ACHN (cell line): Measurements from ENCODE around the gene MALL.
A peak's percentile ranks its signal among the peaks of the same experiment; 100 is the strongest.
"Not testable (repeated sequence)": the region's sequence is repeated elsewhere in the genome, so short reads cannot be mapped to it uniquely, and the experiment has no call there.

Experiments used
- DNase-seq: peaks from one replicate; pipeline ENCODE4 v3.0.0-alpha.2; 2015
- in situ Hi-C: cut with HindIII; loops from 2 replicates; pipeline ENCODE4 v1.10.0; 2017; ENCODE audit warnings: low sequenced_read_pairs, low pct_ligation_motif_present, low pct_unique_long_range_greater_than_20kb

MALL gene

GRCh38 chr2:110101901-110102803 is 13.5 kb downstream of the MALL start:
- in situ Hi-C loops = no loop called here
- peak; percentile 79 for DNase-seq

DNA sequence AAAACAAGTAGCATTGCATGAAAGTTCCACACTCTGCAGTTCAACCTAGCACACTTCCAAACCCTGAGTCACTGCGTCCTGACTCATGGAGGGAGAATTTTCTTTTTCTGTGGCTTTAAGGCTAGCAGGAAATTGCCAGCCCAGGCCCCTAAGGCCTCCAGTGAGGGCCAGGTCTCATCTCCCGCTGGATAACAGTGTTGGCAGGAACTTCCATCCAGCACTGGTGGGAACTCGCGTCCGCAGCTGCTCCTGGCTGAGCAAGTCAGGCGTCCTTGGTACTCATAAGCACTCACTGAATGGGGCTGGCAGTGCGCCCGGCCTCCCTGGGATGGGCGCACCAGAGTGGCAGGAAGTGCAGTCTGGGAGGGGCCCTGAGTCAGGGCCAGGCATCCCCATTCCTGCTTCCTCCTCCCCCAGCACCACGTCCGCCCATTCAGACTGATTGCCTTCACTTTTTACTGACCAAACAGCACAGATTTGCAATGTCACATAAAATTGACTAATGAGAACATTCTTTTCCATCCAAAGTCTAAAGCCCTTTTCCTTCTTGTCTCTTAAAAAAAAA is 14.3 kb downstream of the MALL start:
- peak; percentile 99 for DNase-seq
- in situ Hi-C loops = no loop called here

DNA sequence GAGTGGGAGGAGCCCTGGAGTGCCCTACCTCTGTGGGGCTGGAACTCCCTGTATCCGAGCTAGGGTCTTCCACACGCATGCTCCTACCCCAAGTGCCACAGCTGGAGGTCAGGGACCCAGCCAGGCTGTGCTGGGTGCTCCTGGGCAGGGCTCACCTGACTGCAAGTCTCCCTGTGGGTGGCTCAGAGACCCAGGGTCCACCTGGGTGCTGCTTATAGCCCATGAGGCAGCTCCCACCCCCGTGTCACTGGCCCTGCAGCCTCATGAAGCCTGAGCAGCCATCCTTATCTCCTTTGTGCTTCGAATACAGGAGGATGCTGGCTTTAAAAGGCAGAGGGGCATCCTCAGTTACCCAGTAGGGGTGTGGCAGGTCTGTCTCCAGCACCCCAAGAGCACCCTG is 14.7 kb downstream of the MALL start:
- in situ Hi-C loops, DNase-seq: not testable (repeated sequence)

DNA sequence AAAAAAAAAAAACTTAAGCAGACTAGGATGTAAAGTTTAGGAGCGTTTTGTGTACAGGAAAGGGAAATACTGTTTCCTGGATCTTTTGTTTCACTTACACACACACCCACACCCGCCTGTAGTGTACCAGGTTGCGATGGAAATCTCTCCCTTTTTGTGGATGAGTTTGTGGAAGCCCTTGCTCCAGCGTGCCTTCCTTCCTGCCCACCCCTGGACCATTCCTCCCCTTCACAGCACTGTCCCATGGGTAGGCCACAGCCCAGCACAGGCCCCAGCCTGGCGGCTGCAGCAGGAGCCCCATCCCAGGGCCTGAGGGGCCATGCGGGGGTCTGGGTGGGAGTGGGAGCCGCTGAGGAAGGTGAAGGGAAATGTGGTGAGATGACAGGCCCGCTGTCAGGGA is 15.1 kb downstream of the MALL start:
- DNase-seq = no peak
- in situ Hi-C loops = no loop called here

DNA sequence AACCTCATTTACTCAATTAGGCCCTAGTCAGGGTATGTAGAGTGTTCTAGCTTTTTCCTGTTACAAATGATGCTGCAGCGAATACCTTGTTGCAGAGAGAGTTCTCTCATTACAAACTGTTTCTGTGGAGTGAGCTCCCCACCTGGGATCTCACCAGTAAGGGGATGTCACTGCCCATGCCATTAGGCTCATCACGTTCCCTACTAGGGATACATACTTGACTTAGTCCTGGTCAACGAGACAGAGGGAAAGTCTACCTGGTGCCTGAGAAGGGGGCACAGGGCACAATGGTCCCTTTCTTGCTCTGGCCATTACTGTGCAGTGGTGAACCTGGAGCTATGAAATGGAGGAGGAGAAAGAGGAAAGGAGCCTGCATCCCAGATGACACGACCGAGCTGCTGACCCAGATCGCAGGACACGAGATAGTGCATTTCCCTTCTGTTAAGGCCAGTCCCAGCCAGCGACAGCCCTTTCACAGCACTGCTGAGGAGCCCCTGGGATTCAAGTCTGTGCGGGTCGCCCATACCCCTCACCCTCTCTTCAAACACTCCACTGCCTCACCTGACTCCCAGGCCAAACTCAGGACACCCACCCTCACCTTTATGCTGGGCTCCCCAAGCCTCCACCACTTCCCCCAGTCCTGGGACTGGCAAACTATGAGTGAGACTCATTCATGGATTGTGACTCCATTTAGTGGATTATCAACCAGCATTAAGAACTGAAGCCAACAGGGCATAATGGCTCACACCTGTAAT is 16.0 kb downstream of the MALL start:
- no peak for DNase-seq
- in situ Hi-C loops = no loop called here

DNA sequence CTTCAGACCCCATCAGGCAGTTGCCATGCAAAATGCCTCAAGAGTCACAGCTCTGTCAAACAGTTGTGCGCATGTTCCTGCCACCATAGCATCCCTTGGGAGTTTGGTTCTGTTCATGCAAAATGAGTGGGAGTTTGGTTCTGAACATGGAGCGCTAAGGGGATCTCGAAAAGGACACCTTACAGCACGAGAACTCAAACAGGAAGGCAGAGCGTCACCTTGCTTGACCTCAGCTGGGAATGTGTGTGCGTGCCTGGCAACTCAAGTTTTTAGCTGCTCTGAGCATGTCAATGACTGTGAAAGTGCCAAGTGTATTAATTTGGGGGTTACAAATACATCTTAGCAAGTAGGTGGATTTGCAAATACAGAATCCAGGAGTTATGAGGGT is 16.6 kb downstream of the MALL start:
- DNase-seq = no peak
- in situ Hi-C loops = no loop called here

GRCh38 chr2:110097506-110098220 is 18.0 kb downstream of the MALL start:
- DNase-seq = no peak
- in situ Hi-C loops = no loop called here

GRCh38 chr2:110095994-110096633 is 19.5 kb downstream of the MALL start:
- in situ Hi-C loops = no loop called here
- no peak for DNase-seq

GRCh38 chr2:110094884-110095534 is 20.6 kb downstream of the MALL start:
- DNase-seq, in situ Hi-C loops: not testable (repeated sequence)

DNA sequence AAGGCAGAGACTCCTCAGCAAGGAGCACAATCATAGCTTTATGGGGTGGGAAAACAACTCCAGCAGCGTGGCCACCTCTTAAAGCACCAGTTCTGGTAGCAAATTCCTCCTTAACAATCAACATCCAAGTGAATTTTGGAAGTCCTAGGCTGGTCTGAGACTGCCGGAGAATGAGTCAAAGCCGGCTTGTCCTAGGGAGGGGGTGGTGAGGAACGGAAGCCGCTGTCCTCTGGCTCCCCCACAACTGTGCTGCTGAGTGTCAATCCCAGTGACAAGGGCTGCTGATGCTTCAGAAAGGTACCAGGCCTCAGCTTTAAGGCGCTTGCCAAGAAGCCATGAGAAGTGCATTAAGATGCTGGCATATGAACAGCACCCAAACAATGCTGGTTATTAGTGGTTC is 21.7 kb downstream of the MALL start:
- DNase-seq, in situ Hi-C loops: not testable (repeated sequence)

GRCh38 chr2:110090164-110090563 is 25.5 kb downstream of the MALL start:
- DNase-seq, in situ Hi-C loops: not testable (repeated sequence)

DNA sequence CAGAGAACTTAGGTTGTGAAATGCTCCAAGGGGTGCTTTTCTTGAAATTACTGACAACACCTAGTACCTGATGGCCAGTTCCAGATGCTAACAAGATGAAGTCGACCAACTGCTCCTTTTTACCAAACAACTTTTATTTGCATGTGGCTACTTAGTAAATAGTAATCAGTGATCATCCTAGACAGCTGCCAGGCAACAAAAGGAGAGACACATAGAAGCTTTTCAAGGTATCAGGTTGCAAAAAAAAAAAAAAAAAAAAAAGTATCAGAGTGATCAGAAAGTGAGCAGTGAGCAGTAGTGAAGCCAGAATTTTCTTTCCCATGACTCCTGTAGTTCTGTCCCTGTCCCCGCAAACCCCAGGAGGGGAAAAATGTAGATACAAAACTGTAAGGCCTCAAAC is 31.9 kb downstream of the MALL start:
- in situ Hi-C loops, DNase-seq: not testable (repeated sequence)

GRCh38 chr2:110083162-110083561 is 32.5 kb downstream of the MALL start:
- in situ Hi-C loops = not testable (repeated sequence)

DNA sequence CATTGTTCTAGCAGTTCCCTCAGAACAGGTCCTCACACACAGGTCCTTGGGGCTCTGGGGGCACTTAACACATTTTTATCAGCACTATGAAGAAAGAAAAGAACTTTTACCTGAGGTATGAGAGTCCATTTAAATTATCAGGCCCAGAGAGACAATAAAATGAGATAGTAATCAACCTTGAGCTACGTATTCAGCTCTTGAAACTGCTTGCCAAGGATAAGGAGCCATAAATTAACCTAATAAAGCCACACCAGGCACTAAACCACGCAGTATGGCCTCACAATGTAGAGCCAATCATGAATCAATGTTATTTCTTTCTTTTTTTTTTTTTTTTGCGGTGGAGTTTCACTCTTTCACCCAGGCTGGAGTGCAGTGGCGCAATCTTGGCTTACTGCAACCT is 37.5 kb downstream of the MALL start:
- DNase-seq, in situ Hi-C loops: not testable (repeated sequence)

More at GRCh38 chr2:110083162-110083561, 32.5 kb downstream of the MALL start:
- DNase-seq = not testable (repeated sequence)

GRCh38 chr2:110075896-110076295 is 39.7 kb downstream of the MALL start:
- DNase-seq, in situ Hi-C loops: not testable (repeated sequence)

GRCh38 chr2:110069869-110070268 is 45.8 kb downstream of the MALL start:
- DNase-seq, in situ Hi-C loops: not testable (repeated sequence)

- in situ Hi-C loops = not testable (repeated sequence)
Measured at GRCh38 chr2:110068153-110068552, 47.5 kb downstream of the MALL start.

DNA sequence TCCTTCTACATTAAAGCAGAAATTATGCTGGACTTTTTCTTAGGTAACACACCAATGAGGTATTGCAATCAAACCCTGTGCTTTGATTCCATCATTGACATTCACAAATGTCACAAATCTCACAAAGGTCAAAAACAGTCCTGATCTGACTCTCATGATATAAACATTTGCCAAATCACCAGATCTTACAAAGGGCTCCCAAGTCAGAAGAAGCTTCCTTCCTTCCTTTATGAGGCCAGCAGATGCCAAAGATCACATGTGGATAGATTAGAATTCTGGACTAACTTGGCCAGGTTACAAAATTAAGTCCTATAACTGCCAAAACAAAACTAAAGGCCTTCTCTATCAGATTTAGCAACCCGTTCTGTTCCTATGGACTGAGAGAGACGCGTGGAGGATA is 53.3 kb downstream of the MALL start:
- in situ Hi-C loops, DNase-seq: not testable (repeated sequence)

More at GRCh38 chr2:110068153-110068552, 47.5 kb downstream of the MALL start:
- not testable (repeated sequence) for DNase-seq
